Fibroblast of the conjunctiva (primary cell): Measurements from ENCODE around the gene TUFT1.

Experiments
- DNase-seq: peaks from one replicate; pipeline ENCODE4 v3.0.0-alpha.2; 2010; ENCODE audit warnings: low read depth

Gene TUFT1

GRCh38 chr1:151539321-151540020, 638 bp upstream of the TUFT1 start:
- DNase-seq, result peak; percentile 93

GRCh38 chr1:151540982-151541377, 871 bp downstream of the TUFT1 start:
- DNase-seq, result no peak

- no peak for DNase-seq
Observed at GRCh38 chr1:151541752-151542151, 1.6 kb downstream of the TUFT1 start.

GRCh38 chr1:151542710-151543129, 2.6 kb downstream of the TUFT1 start:
- no peak for DNase-seq

GRCh38 chr1:151545542-151545941, 5.4 kb downstream of the TUFT1 start:
- no peak for DNase-seq

GRCh38 chr1:151546011-151546925, 6.2 kb downstream of the TUFT1 start:
- no peak for DNase-seq

GRCh38 chr1:151547119-151547899, 7.2 kb downstream of the TUFT1 start:
- peak; percentile 66 for DNase-seq

- no peak for DNase-seq
Observed at GRCh38 chr1:151547900-151548230, 7.8 kb downstream of the TUFT1 start.

GRCh38 chr1:151549199-151549598, 9.1 kb downstream of the TUFT1 start:
- no peak for DNase-seq

- no peak for DNase-seq
Observed at GRCh38 chr1:151553659-151554058, 13.6 kb downstream of the TUFT1 start.

GRCh38 chr1:151556052-151556451, 15.9 kb downstream of the TUFT1 start:
- no peak for DNase-seq

GRCh38 chr1:151562661-151563060, 22.6 kb downstream of the TUFT1 start:
- DNase-seq, result no peak

- no peak for DNase-seq
Observed at GRCh38 chr1:151563376-151563775, 23.3 kb downstream of the TUFT1 start.

GRCh38 chr1:151565502-151566189, 25.5 kb downstream of the TUFT1 start:
- DNase-seq, result no peak

GRCh38 chr1:151568626-151569088, 28.5 kb downstream of the TUFT1 start:
- no peak for DNase-seq

- no peak for DNase-seq
Observed at GRCh38 chr1:151570819-151571218, 30.7 kb downstream of the TUFT1 start.

GRCh38 chr1:151574575-151575529, 34.7 kb downstream of the TUFT1 start:
- DNase-seq, result peak; percentile 74

GRCh38 chr1:151577173-151577572, 37.1 kb downstream of the TUFT1 start:
- DNase-seq, result no peak

- DNase-seq, result no peak
Observed at GRCh38 chr1:151578941-151579340, 38.8 kb downstream of the TUFT1 start.

- DNase-seq, result no peak
Observed at GRCh38 chr1:151579436-151580225, 39.5 kb downstream of the TUFT1 start.
